Testis (tissue), 2 donors: Measurements from ENCODE around the gene TMEM39A.

Experiments
- CTCF ChIP-seq, 3 experiments: fragments of 450-650 bp in 2 of 3; fragments of 200-600 bp in 1 of 3; sonication (generic) in 1 of 3; IDR thresholded peaks; one replicate each; pipeline ENCODE4 v1.5.1; 2016 to 2019; ENCODE audit warnings: antibody characterized with exemption in 3 of 3, mild to moderate bottlenecking in 2 of 3, moderate library complexity in 1 of 3
- POLR2A ChIP-seq: fragments of 450-650 bp; IDR thresholded peaks from one replicate; pipeline ENCODE4 v1.6.1; 2017; ENCODE audit warnings: antibody characterized with exemption, mild to moderate bottlenecking, moderate library complexity

GRCh38 chr3:119416873-119417272 is 46.5 kb downstream of the TMEM39A start:
- TF ChIP-seq CTCF (IDR thresholded peaks at IDR 0.05) (no peak), POLR2A (no peak)
